GM18499 (cell line): Measurements from ENCODE around the gene PPP1R1B.

Experiments used
- ATAC-seq: cut with Tn5 transposase; IDR thresholded peaks from one replicate; pipeline ENCODE4 v1.9.1; 2021; ENCODE audit warnings: moderate number of reproducible peaks; ENCODE audit not compliant: insufficient read depth, unreplicated experiment

The PPP1R1B gene

GRCh38 chr17:39648616-39649366 lies 22.0 kb downstream of the PPP1R1B start:
- no peak for ATAC-seq

- ATAC-seq, result no peak
Measured at GRCh38 chr17:39650121-39650579, 23.4 kb downstream of the PPP1R1B start.

GRCh38 chr17:39651923-39652586 lies 25.3 kb downstream of the PPP1R1B start:
- no peak for ATAC-seq

GRCh38 chr17:39652587-39653315 lies 26.0 kb downstream of the PPP1R1B start:
- ATAC-seq, result no peak

GRCh38 chr17:39653316-39653661 lies 26.5 kb downstream of the PPP1R1B start:
- ATAC-seq, result no peak

- ATAC-seq, result no peak
Measured at GRCh38 chr17:39653662-39654331, 27.0 kb downstream of the PPP1R1B start.

GRCh38 chr17:39655105-39655504 lies 28.4 kb downstream of the PPP1R1B start:
- no peak for ATAC-seq

- ATAC-seq, result no peak
Measured at GRCh38 chr17:39658346-39658745, 31.6 kb downstream of the PPP1R1B start.

- no peak for ATAC-seq
Measured at GRCh38 chr17:39658760-39659159, 32.0 kb downstream of the PPP1R1B start.

- no peak for ATAC-seq
Measured at GRCh38 chr17:39659279-39660010, 32.7 kb downstream of the PPP1R1B start.

GRCh38 chr17:39660011-39660360 lies 33.2 kb downstream of the PPP1R1B start:
- ATAC-seq, result no peak

- ATAC-seq, result no peak
Measured at GRCh38 chr17:39660397-39661385, 33.9 kb downstream of the PPP1R1B start.

GRCh38 chr17:39661744-39662541 lies 35.2 kb downstream of the PPP1R1B start:
- ATAC-seq, result no peak

GRCh38 chr17:39662551-39663339 lies 36.0 kb downstream of the PPP1R1B start:
- ATAC-seq, result no peak

GRCh38 chr17:39663340-39663687 lies 36.6 kb downstream of the PPP1R1B start:
- ATAC-seq, result no peak

- ATAC-seq, result no peak
Measured at GRCh38 chr17:39663688-39664580, 37.2 kb downstream of the PPP1R1B start.
